ENCODE data around the gene CLRN3. TPM values are rescaled to one million over a fixed set of nuclear protein-coding genes. Genes with fewer than 3 reads are reported as not detected.

The CLRN3 gene
- total and polyA plus RNA-seq, 9 of the 15 experiments (the other 6 are each of a cell fraction or from before 2014, with no cell fraction given): not detected

- TF ChIP-seq PRDM10 (IDR thresholded peaks at IDR 0.05; ENCODE audit: partially characterized antibody) (no peak), RCOR1 (IDR thresholded peaks at IDR 0.05; ENCODE audit: borderline replicate concordance in 1 of 2, low read depth in 2 of 2, low read length in 2 of 2) (no peak), MYC (IDR thresholded peaks at IDR 0.05; ENCODE audit: low read depth, low read length) (no peak), MYC (CRISPR knock-in tag; IDR thresholded peaks at IDR 0.05; ENCODE audit: borderline replicate concordance, low read depth) (no peak), BMI1 (IDR thresholded peaks at IDR 0.05; ENCODE audit: low read length) (no peak)
- TF ChIP-seq, protein P1, sequence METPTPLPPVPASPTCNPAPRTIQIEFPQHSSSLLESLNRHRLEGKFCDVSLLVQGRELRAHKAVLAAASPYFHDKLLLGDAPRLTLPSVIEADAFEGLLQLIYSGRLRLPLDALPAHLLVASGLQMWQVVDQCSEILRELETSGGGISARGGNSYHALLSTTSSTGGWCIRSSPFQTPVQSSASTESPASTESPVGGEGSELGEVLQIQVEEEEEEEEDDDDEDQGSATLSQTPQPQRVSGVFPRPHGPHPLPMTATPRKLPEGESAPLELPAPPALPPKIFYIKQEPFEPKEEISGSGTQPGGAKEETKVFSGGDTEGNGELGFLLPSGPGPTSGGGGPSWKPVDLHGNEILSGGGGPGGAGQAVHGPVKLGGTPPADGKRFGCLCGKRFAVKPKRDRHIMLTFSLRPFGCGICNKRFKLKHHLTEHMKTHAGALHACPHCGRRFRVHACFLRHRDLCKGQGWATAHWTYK (CRISPR knock-in tag; IDR thresholded peaks at IDR 0.05): no peak
Observed at GRCh38 chr10:127875449-127875765, 17.3 kb downstream of the CLRN3 start (continued).
